ENCODE measurements around the gene GHRL. TPM values are rescaled to one million over a fixed set of nuclear protein-coding genes. Genes with fewer than 3 reads are reported as not detected.

Gene GHRL
- total RNA-seq, 5 donors from 2014 or later (not counting 1 experiment from before 2014, with no cell fraction given): 0.29 to 1.7 (median 0.61) TPM; not detected in 1

DNA sequence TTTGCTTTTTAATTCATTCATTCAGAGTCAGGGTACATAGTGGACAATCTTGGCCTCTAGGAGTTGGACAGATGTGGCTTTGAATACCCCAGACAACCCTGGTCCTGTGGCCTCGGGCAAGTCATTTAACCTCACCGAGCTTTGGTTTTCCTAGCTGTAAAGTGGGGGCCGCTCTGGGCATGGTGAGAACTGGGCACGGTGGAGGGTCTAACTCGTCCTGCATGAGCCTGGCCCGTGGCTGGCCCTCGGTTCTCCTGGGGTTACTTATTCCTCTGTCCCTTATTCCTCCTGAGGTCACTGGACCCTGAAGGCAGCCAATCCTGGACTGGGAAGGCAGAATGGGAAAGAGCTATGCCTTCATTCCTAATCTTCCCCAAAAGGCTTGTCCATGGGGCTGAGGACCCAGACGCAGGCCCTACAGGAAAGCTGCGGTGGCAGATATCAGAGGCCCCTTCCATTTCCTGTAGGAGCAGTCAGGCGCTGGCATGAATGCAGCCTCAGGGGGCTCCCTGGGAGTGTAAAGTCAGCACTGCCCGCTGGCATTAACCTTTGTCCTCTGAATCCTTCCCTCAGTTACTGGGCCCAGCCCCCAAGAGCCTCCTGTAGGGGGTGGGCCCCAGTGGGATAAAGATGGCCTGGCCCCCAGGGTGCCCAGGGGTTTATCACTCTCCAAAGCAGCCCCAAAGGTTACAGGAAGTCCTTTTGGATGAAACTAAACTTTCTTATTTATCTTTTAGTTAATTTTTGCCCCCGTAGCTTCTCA, 46.0 kb upstream of the GHRL start:
- H3K27ac Mint-ChIP-seq: no peak overlapping the region
- peaks cover 0 to 4% of the 10 kb centered on the region in 2 experiments for H3K4me1 ChIP-seq (ENCODE audit: control insufficient read depth in 1 of 2, extremely low read depth in 1 of 2, insufficient read depth in 2 of 2, low read length in 2 of 2)
- H3K36me3 Mint-ChIP-seq: no peaks in the 10 kb centered on the region
- peaks cover 0 to 12% (median 6%) of the 10 kb centered on the region in 3 donors for H3K4me1 Mint-ChIP-seq
- no peaks in the 10 kb centered on the region for H3K9me3 ChIP-seq
- no peak overlapping the region for H3K4me3 Mint-ChIP-seq
- H3K4me3 ChIP-seq (ENCODE audit: control insufficient read depth in 1 of 2, extremely low read depth in 1 of 2, low read length in 1 of 2): no peak overlapping the region
- ATAC-seq (replicated peaks in 1 of 4) (no peak), DNase-seq (no peak)
- peaks cover 3 to 4% of the 10 kb centered on the region in 2 donors for H3K27me3 Mint-ChIP-seq
- no peaks in the 10 kb centered on the region for H3K9me3 Mint-ChIP-seq
- peaks cover 0 to 21% of the 10 kb centered on the region in 2 experiments for H3K27me3 ChIP-seq (replicated peaks in 1 of 2; ENCODE audit: control insufficient read depth in 2 of 2, extremely low read depth in 1 of 2, insufficient read depth in 2 of 2, low read length in 1 of 2)
- H3K27ac ChIP-seq (ENCODE audit: low read length): no peak overlapping the region
- ChIA-PET CTCF (interaction anchor here in 1 of 2 donors (1.2 kb wide), 1 partner anchor 401 kb away, joined by 3 read pairs; no protein-coding TSS in a partner anchor), POLR2A (interaction anchor here in 1 of 2 donors (0.5 kb wide), 1 partner anchor 263 kb away, joined by 7 read pairs; no protein-coding TSS in a partner anchor)
- WGBS (ENCODE audit: insufficient coverage): 57% methylated on average over 10 of the region's 12 CpGs
- H3K36me3 ChIP-seq (ENCODE audit: control insufficient read depth in 2 of 2, extremely low read depth in 1 of 2, insufficient read depth in 1 of 2, low read length in 1 of 2): no peaks in the 10 kb centered on the region

DNA sequence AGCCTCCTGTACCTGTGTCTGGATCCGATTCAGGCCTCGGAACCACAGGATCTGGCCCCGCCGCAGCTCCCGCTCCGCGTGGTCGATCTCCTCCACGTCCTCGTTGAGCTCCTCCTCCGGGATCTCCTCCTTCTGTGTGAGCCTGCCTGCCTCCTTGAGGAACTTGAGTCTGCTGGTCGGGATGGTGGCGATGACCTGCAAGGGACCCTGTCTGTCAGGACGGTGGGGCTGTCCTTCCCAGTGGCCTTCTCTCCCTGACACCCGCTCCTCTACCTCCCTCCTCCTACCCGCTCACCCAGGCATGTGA, 45.4 kb upstream of the GHRL start:
- H3K27me3 Mint-ChIP-seq: peaks cover 1 to 3% of the 10 kb centered on the region in 2 donors
- CTCF ChIA-PET: interaction anchor here in 1 of 2 donors (1.3 kb wide), 1 partner anchor 402 kb away, joined by 3 read pairs; no protein-coding TSS in a partner anchor
- 83% methylated on average over 14 of the region's 16 CpGs for WGBS (ENCODE audit: insufficient coverage)
- H3K4me3 ChIP-seq (ENCODE audit: control insufficient read depth in 1 of 2, extremely low read depth in 1 of 2, low read length in 1 of 2): no peak overlapping the region
- peaks cover 0 to 4% of the 10 kb centered on the region in 2 experiments for H3K4me1 ChIP-seq (ENCODE audit: control insufficient read depth in 1 of 2, extremely low read depth in 1 of 2, insufficient read depth in 2 of 2, low read length in 2 of 2)
- no peaks in the 10 kb centered on the region for H3K36me3 ChIP-seq (ENCODE audit: control insufficient read depth in 2 of 2, extremely low read depth in 1 of 2, insufficient read depth in 1 of 2, low read length in 1 of 2)
- H3K4me3 Mint-ChIP-seq: no peak overlapping the region
- H3K4me1 Mint-ChIP-seq: peaks cover 0 to 15% (median 6%) of the 10 kb centered on the region in 3 donors
- H3K27ac Mint-ChIP-seq: no peak overlapping the region
- POLR2A ChIA-PET: interaction anchor here in 1 of 2 donors (0.5 kb wide), 1 partner anchor 262 kb away, joined by 7 read pairs; no protein-coding TSS in a partner anchor
- ATAC-seq (replicated peaks in 1 of 4) (no peak), DNase-seq (no peak)
- H3K9me3 Mint-ChIP-seq: no peaks in the 10 kb centered on the region
- H3K36me3 Mint-ChIP-seq: no peaks in the 10 kb centered on the region
- H3K27ac ChIP-seq (ENCODE audit: low read length): no peak overlapping the region
- H3K27me3 ChIP-seq (replicated peaks in 1 of 2; ENCODE audit: control insufficient read depth in 2 of 2, extremely low read depth in 1 of 2, insufficient read depth in 2 of 2, low read length in 1 of 2): peaks cover 0 to 18% of the 10 kb centered on the region in 2 experiments
- no peaks in the 10 kb centered on the region for H3K9me3 ChIP-seq

DNA sequence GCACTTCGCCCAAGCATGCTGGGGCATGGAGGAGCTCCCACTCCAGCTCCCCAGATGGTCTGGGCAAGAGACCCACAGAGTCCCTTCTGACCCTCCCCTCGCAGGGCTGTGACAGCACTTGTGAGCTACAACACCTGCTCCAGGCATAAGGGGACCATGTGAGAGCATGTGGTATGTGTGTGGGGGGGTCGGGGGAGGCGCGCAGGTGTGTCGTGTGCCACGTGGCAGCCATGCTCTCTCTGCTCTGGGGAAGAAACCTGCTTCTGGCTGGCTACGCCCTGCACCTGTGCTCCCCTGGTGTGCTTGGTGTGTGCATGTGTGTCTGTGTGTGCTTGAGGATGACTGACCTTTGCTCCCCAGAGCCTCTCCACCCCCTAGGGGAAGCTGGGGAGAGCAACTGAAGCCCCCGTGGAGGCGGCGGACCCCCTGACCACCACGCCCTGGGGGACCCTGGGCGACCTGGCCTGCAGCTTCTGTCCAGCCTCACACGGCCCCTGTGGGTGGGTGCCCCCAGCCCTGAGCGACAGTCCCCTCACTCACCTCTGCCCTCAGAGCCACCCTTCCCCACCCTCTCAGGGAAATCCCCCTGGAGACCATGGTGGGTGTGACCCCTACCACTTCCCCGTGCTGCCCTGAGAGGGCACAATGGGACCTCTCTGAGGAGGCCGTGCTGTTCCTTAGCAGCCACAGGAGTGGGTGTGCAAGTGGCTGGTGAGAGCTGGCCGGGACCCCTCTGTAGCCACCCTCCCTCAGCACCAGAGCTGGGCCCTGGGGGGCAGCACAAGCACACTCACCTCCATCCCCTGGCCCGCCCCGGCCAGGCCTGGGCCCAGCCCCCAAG, 44.8 kb upstream of the GHRL start:
- WGBS (ENCODE audit: insufficient coverage): 72% methylated on average over 6 of the region's 20 CpGs
- Mint-ChIP-seq H3K27me3 (peaks cover 1 to 3% of the 10 kb centered on the region in 2 donors), H3K27ac (no peak overlapping the region), H3K4me1 (peaks cover 0 to 15% (median 6%) of the 10 kb centered on the region in 3 donors), H3K36me3 (no peaks in the 10 kb centered on the region), H3K9me3 (no peaks in the 10 kb centered on the region), H3K4me3 (no peak overlapping the region)
- Histone ChIP-seq H3K36me3 (ENCODE audit: control insufficient read depth in 2 of 2, extremely low read depth in 1 of 2, insufficient read depth in 1 of 2, low read length in 1 of 2) (no peaks in the 10 kb centered on the region), H3K27ac (ENCODE audit: low read length) (no peak overlapping the region), H3K4me3 (ENCODE audit: control insufficient read depth in 1 of 2, extremely low read depth in 1 of 2, low read length in 1 of 2) (no peak overlapping the region), H3K9me3 (no peaks in the 10 kb centered on the region), H3K4me1 (ENCODE audit: control insufficient read depth in 1 of 2, extremely low read depth in 1 of 2, insufficient read depth in 2 of 2, low read length in 2 of 2) (peaks cover 0 to 4% of the 10 kb centered on the region in 2 experiments), H3K27me3 (replicated peaks in 1 of 2; ENCODE audit: control insufficient read depth in 2 of 2, extremely low read depth in 1 of 2, insufficient read depth in 2 of 2, low read length in 1 of 2) (peaks cover 0 to 16% of the 10 kb centered on the region in 2 experiments)
- ChIA-PET POLR2A (no interaction called here), CTCF (interaction anchor here in 1 of 2 donors (1.3 kb wide), 1 partner anchor 402 kb away, joined by 3 read pairs; no protein-coding TSS in a partner anchor)
- ATAC-seq (replicated peaks in 1 of 4) (no peak), DNase-seq (no peak)

DNA sequence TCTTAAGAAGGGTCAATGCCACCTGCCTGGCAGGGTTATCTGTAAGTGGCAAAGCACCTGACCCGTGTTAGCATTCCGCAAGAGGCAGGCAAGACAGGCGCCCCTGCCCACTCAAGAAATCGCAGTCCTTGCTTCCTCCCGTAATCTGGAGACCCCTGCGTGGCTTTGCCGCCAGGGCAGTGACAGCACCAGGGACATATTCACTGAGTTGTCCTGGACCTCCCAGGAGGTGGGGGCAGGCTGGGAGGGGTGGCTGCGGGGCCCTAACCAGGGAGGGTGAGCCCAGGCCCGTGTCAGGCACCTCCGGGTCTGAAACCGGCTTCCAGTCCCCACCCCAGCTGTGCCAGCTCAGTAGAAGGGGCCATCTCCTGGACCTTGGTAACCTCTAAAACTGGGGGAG, 44.0 kb upstream of the GHRL start:
- ATAC-seq (replicated peaks in 1 of 4) (no peak), DNase-seq (no peak)
- H3K4me1 ChIP-seq (ENCODE audit: control insufficient read depth in 1 of 2, extremely low read depth in 1 of 2, insufficient read depth in 2 of 2, low read length in 2 of 2): peaks cover 0 to 4% of the 10 kb centered on the region in 2 experiments
- H3K27me3 ChIP-seq (replicated peaks in 1 of 2; ENCODE audit: control insufficient read depth in 2 of 2, extremely low read depth in 1 of 2, insufficient read depth in 2 of 2, low read length in 1 of 2): peaks cover 0 to 19% of the 10 kb centered on the region in 2 experiments
- 92% methylated on average over 7 of the region's 11 CpGs for WGBS (ENCODE audit: insufficient coverage)
- H3K4me1 Mint-ChIP-seq: peaks cover 0 to 18% (median 6%) of the 10 kb centered on the region in 3 donors
- peaks cover 1 to 3% of the 10 kb centered on the region in 2 donors for H3K27me3 Mint-ChIP-seq
- H3K9me3 Mint-ChIP-seq: no peaks in the 10 kb centered on the region
- H3K36me3 Mint-ChIP-seq: no peaks in the 10 kb centered on the region
- no peak overlapping the region for H3K27ac Mint-ChIP-seq
- H3K4me3 Mint-ChIP-seq: no peak overlapping the region
- ChIA-PET CTCF (interaction anchor here in 1 of 2 donors (0.6 kb wide), 2 partner anchors 14 to 1326 kb away, joined by 3 read pairs; no protein-coding TSS in a partner anchor), POLR2A (no interaction called here)
- H3K4me3 ChIP-seq (ENCODE audit: control insufficient read depth in 1 of 2, extremely low read depth in 1 of 2, low read length in 1 of 2): no peak overlapping the region
- no peaks in the 10 kb centered on the region for H3K9me3 ChIP-seq
- no peaks in the 10 kb centered on the region for H3K36me3 ChIP-seq (ENCODE audit: control insufficient read depth in 2 of 2, extremely low read depth in 1 of 2, insufficient read depth in 1 of 2, low read length in 1 of 2)
- H3K27ac ChIP-seq (ENCODE audit: low read length): no peak overlapping the region

- peaks cover 0 to 4% of the 10 kb centered on the region in 2 experiments for H3K4me1 ChIP-seq (ENCODE audit: control insufficient read depth in 1 of 2, extremely low read depth in 1 of 2, insufficient read depth in 2 of 2, low read length in 2 of 2)
- Mint-ChIP-seq H3K27ac (no peak overlapping the region), H3K9me3 (no peaks in the 10 kb centered on the region), H3K4me3 (no peak overlapping the region), H3K4me1 (peaks cover 0 to 20% (median 6%) of the 10 kb centered on the region in 3 donors), H3K27me3 (peaks cover 1 to 6% of the 10 kb centered on the region in 2 donors), H3K36me3 (no peaks in the 10 kb centered on the region)
- no peak for ATAC-seq (replicated peaks in 1 of 4)
- DNase-seq: no peak
- no peak overlapping the region for H3K27ac ChIP-seq (ENCODE audit: low read length)
- CTCF ChIA-PET: interaction anchor here in 1 of 2 donors (0.6 kb wide), 2 partner anchors 13 to 1327 kb away, joined by 3 read pairs; no protein-coding TSS in a partner anchor
- H3K36me3 ChIP-seq (ENCODE audit: control insufficient read depth in 2 of 2, extremely low read depth in 1 of 2, insufficient read depth in 1 of 2, low read length in 1 of 2): no peaks in the 10 kb centered on the region
- no peaks in the 10 kb centered on the region for H3K9me3 ChIP-seq
- no peak overlapping the region for H3K4me3 ChIP-seq (ENCODE audit: control insufficient read depth in 1 of 2, extremely low read depth in 1 of 2, low read length in 1 of 2)
- POLR2A ChIA-PET: no interaction called here
- peaks cover 0 to 19% of the 10 kb centered on the region in 2 experiments for H3K27me3 ChIP-seq (replicated peaks in 1 of 2; ENCODE audit: control insufficient read depth in 2 of 2, extremely low read depth in 1 of 2, insufficient read depth in 2 of 2, low read length in 1 of 2)
- 90% methylated on average over 27 of the region's 29 CpGs for WGBS (ENCODE audit: insufficient coverage)
These were observed 43.3 kb upstream of the GHRL start for GRCh38 chr3:10335871-10336622.
